Measurements from ENCODE around the gene TMEM140. TPM values are rescaled to one million over a fixed set of nuclear protein-coding genes. Genes with fewer than 3 reads are reported as not detected.

The TMEM140 gene
- total RNA-seq, 1 donor from 2014 or later = 0.27 TPM

GRCh38 chr7:135188298-135188984, 40.6 kb downstream of the TMEM140 start:
- peaks cover 10% of the 10 kb centered on the region for H3K36me3 ChIP-seq (ENCODE audit: insufficient read depth, low read length)
- H3K9ac ChIP-seq (ENCODE audit: low read length) = no peak overlapping the region
- DNase-seq (ENCODE audit: low read depth) = no peak
- H3K4me3 Mint-ChIP-seq (ENCODE audit: unreplicated experiment) = no peak overlapping the region
- H3K27ac ChIP-seq (ENCODE audit: low read depth, low read length) = no peak overlapping the region
- FAIRE-seq = no peak
- no peak overlapping the region for H3K4me2 ChIP-seq (ENCODE audit: low read length)
- H3K4me1 Mint-ChIP-seq (ENCODE audit: low read depth, unreplicated experiment) = peaks cover 9% of the 10 kb centered on the region
- no peak for TF ChIP-seq EZH2 (IDR thresholded peaks at IDR 0.05; ENCODE audit: insufficient read depth, low read length)
- TF ChIP-seq, protein P1, sequence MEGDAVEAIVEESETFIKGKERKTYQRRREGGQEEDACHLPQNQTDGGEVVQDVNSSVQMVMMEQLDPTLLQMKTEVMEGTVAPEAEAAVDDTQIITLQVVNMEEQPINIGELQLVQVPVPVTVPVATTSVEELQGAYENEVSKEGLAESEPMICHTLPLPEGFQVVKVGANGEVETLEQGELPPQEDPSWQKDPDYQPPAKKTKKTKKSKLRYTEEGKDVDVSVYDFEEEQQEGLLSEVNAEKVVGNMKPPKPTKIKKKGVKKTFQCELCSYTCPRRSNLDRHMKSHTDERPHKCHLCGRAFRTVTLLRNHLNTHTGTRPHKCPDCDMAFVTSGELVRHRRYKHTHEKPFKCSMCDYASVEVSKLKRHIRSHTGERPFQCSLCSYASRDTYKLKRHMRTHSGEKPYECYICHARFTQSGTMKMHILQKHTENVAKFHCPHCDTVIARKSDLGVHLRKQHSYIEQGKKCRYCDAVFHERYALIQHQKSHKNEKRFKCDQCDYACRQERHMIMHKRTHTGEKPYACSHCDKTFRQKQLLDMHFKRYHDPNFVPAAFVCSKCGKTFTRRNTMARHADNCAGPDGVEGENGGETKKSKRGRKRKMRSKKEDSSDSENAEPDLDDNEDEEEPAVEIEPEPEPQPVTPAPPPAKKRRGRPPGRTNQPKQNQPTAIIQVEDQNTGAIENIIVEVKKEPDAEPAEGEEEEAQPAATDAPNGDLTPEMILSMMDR (IDR thresholded peaks at IDR 0.05; ENCODE audit: insufficient read depth, low read depth, low read length) = no peak
- peaks cover 10% of the 10 kb centered on the region for H3K4me1 ChIP-seq (ENCODE audit: insufficient read depth, low read length)
- no peak overlapping the region for H3K4me3 ChIP-seq (ENCODE audit: insufficient read depth, low read depth, low read length)
- H3K9me3 ChIP-seq (ENCODE audit: insufficient read depth, low read depth, low read length) = no peaks in the 10 kb centered on the region
- no peaks in the 10 kb centered on the region for H3K79me2 ChIP-seq (ENCODE audit: insufficient read depth, low read length)
- no peak overlapping the region for H2AFZ ChIP-seq (ENCODE audit: low read depth, low read length)
- no peak overlapping the region for H3K27ac Mint-ChIP-seq (ENCODE audit: unreplicated experiment)
- no peaks in the 10 kb centered on the region for H4K20me1 ChIP-seq (ENCODE audit: insufficient read depth, low read length)
- no peaks in the 10 kb centered on the region for H3K27me3 ChIP-seq (ENCODE audit: insufficient read depth, low read length)
- H3K9me3 Mint-ChIP-seq (ENCODE audit: unreplicated experiment) = peaks cover 5% of the 10 kb centered on the region
- H3K27me3 Mint-ChIP-seq (ENCODE audit: low read depth, unreplicated experiment) = no peaks in the 10 kb centered on the region
- H3K36me3 Mint-ChIP-seq (ENCODE audit: low read depth, unreplicated experiment) = peaks cover 40% of the 10 kb centered on the region

- H2AFZ ChIP-seq (ENCODE audit: low read depth, low read length) = no peak overlapping the region
- no peak overlapping the region for H3K27ac ChIP-seq (ENCODE audit: low read depth, low read length)
- Mint-ChIP-seq H3K9me3 (ENCODE audit: unreplicated experiment) (no peaks in the 10 kb centered on the region), H3K36me3 (ENCODE audit: low read depth, unreplicated experiment) (peaks cover 36% of the 10 kb centered on the region), H3K4me3 (ENCODE audit: unreplicated experiment) (no peak overlapping the region), H3K27me3 (ENCODE audit: low read depth, unreplicated experiment) (no peaks in the 10 kb centered on the region), H3K4me1 (ENCODE audit: low read depth, unreplicated experiment) (peaks cover 17% of the 10 kb centered on the region), H3K27ac (ENCODE audit: unreplicated experiment) (no peak overlapping the region)
- H3K4me3 ChIP-seq (ENCODE audit: insufficient read depth, low read depth, low read length) = no peak overlapping the region
- H4K20me1 ChIP-seq (ENCODE audit: insufficient read depth, low read length) = no peaks in the 10 kb centered on the region
- H3K27me3 ChIP-seq (ENCODE audit: insufficient read depth, low read length) = no peaks in the 10 kb centered on the region
- no peak for DNase-seq (ENCODE audit: low read depth)
- TF ChIP-seq EZH2 (IDR thresholded peaks at IDR 0.05; ENCODE audit: insufficient read depth, low read length) = no peak
- TF ChIP-seq, protein P1 (IDR thresholded peaks at IDR 0.05; ENCODE audit: insufficient read depth, low read depth, low read length) = no peak
- no peak overlapping the region for H3K9ac ChIP-seq (ENCODE audit: low read length)
- no peaks in the 10 kb centered on the region for H3K9me3 ChIP-seq (ENCODE audit: insufficient read depth, low read depth, low read length)
- H3K79me2 ChIP-seq (ENCODE audit: insufficient read depth, low read length) = no peaks in the 10 kb centered on the region
- no peak overlapping the region for H3K4me2 ChIP-seq (ENCODE audit: low read length)
- peaks cover 16% of the 10 kb centered on the region for H3K4me1 ChIP-seq (ENCODE audit: insufficient read depth, low read length)
- FAIRE-seq = no peak
- H3K36me3 ChIP-seq (ENCODE audit: insufficient read depth, low read length) = peaks cover 10% of the 10 kb centered on the region
Measured at GRCh38 chr7:135189221-135189662, 41.4 kb downstream of the TMEM140 start.

DNA sequence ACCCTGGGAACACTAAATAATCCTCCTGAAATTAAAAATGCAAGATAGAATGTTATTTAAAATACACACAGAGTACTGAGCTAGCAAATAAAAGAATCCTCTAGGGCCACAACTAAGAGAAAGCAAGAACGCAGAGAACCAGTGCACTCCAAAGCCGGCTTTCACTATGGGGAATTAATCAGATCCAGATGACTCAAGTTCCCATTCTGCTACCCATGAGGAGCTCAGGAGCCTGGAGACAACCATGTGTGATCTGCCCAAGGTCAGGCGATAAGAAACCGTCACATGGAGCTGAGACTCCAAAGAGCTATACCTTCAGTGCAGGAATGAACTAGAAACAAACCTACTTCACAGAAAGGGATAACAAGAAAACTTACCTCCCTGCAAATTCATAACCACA, 42.1 kb downstream of the TMEM140 start:
- Histone ChIP-seq H4K20me1 (ENCODE audit: insufficient read depth, low read length) (no peaks in the 10 kb centered on the region), H3K9ac (ENCODE audit: low read length) (no peak overlapping the region), H3K27me3 (ENCODE audit: insufficient read depth, low read length) (no peaks in the 10 kb centered on the region), H3K27ac (ENCODE audit: low read depth, low read length) (no peak overlapping the region), H3K79me2 (ENCODE audit: insufficient read depth, low read length) (no peaks in the 10 kb centered on the region), H3K4me2 (ENCODE audit: low read length) (no peak overlapping the region), H2AFZ (ENCODE audit: low read depth, low read length) (no peak overlapping the region), H3K36me3 (ENCODE audit: insufficient read depth, low read length) (peaks cover 10% of the 10 kb centered on the region), H3K9me3 (ENCODE audit: insufficient read depth, low read depth, low read length) (no peaks in the 10 kb centered on the region), H3K4me1 (ENCODE audit: insufficient read depth, low read length) (peaks cover 23% of the 10 kb centered on the region), H3K4me3 (ENCODE audit: insufficient read depth, low read depth, low read length) (no peak overlapping the region)
- no peak overlapping the region for H3K4me3 Mint-ChIP-seq (ENCODE audit: unreplicated experiment)
- no peak for FAIRE-seq
- H3K27ac Mint-ChIP-seq (ENCODE audit: unreplicated experiment) = no peak overlapping the region
- H3K9me3 Mint-ChIP-seq (ENCODE audit: unreplicated experiment) = no peaks in the 10 kb centered on the region
- H3K27me3 Mint-ChIP-seq (ENCODE audit: low read depth, unreplicated experiment) = no peaks in the 10 kb centered on the region
- no peak for TF ChIP-seq EZH2 (IDR thresholded peaks at IDR 0.05; ENCODE audit: insufficient read depth, low read length)
- TF ChIP-seq, protein P1 (IDR thresholded peaks at IDR 0.05; ENCODE audit: insufficient read depth, low read depth, low read length) = no peak
- H3K4me1 Mint-ChIP-seq (ENCODE audit: low read depth, unreplicated experiment) = peaks cover 23% of the 10 kb centered on the region
- no peak for DNase-seq (ENCODE audit: low read depth)
- peaks cover 33% of the 10 kb centered on the region for H3K36me3 Mint-ChIP-seq (ENCODE audit: low read depth, unreplicated experiment)

Measured in astrocyte (in vitro differentiated cells and primary cell).